Fibroblast of gingiva (primary cell): ENCODE measurements around the gene CNDP1.

Experiments
- DNase-seq: peaks from one replicate; pipeline ENCODE4 v3.0.0-alpha.2; 2011; ENCODE audit warnings: low read depth

CNDP1 gene

GRCh38 chr18:74625157-74625556 is 90.9 kb downstream of the CNDP1 start:
- peak; percentile 25 for DNase-seq

- no peak for DNase-seq
Observed at GRCh38 chr18:74626049-74626874, 92.0 kb downstream of the CNDP1 start.

- DNase-seq = no peak
Observed at GRCh38 chr18:74630804-74631203, 96.5 kb downstream of the CNDP1 start.

- DNase-seq = no peak
Observed at GRCh38 chr18:74631212-74631611, 96.9 kb downstream of the CNDP1 start.

GRCh38 chr18:74631623-74632350 is 97.5 kb downstream of the CNDP1 start:
- peak; percentile 46 for DNase-seq

GRCh38 chr18:74632351-74632679 is 98.0 kb downstream of the CNDP1 start:
- no peak for DNase-seq

GRCh38 chr18:74632856-74633255 is 98.6 kb downstream of the CNDP1 start:
- DNase-seq = no peak

GRCh38 chr18:74633652-74634352 is 99.5 kb downstream of the CNDP1 start:
- DNase-seq = no peak

GRCh38 chr18:74635224-74635975 is 101.1 kb downstream of the CNDP1 start:
- no peak for DNase-seq
